Ishikawa (cell line): ENCODE measurements around the gene ATG7.

ENCODE experiments used
- CEBPB ChIP-seq: IDR thresholded peaks from 2 replicates; pipeline ENCODE4 v1.6.1; 2012
- CREB1 ChIP-seq: IDR thresholded peaks from 2 replicates; pipeline ENCODE4 v1.6.1; 2012; ENCODE audit warnings: low read depth
- EGR1 ChIP-seq: IDR thresholded peaks from 2 replicates; pipeline ENCODE4 v1.6.1; 2012
- EP300 ChIP-seq: IDR thresholded peaks from 2 replicates; pipeline ENCODE4 v1.6.1; 2012; ENCODE audit warnings: borderline replicate concordance
- FOXM1 ChIP-seq: IDR thresholded peaks from 2 replicates; pipeline ENCODE4 v1.6.1; 2012; ENCODE audit warnings: low read depth, borderline replicate concordance
- MAX ChIP-seq: IDR thresholded peaks from 2 replicates; pipeline ENCODE4 v1.6.1; 2012
- NFIC ChIP-seq: IDR thresholded peaks from 2 replicates; pipeline ENCODE4 v1.6.1; 2012
- RAD21 ChIP-seq: IDR thresholded peaks from 2 replicates; pipeline ENCODE4 v1.6.1; 2012; ENCODE audit warnings: low read depth
- REST ChIP-seq: IDR thresholded peaks from 2 replicates; pipeline ENCODE4 v1.6.1; 2012; ENCODE audit warnings: low read depth, mild to moderate bottlenecking
- TAF1 ChIP-seq: IDR thresholded peaks from 2 replicates; pipeline ENCODE4 v1.6.1; 2012; ENCODE audit warnings: low read depth, mild to moderate bottlenecking
- TCF12 ChIP-seq: IDR thresholded peaks from 2 replicates; pipeline ENCODE4 v1.6.1; 2012; ENCODE audit warnings: low read depth
- TEAD4 ChIP-seq: IDR thresholded peaks from 2 replicates; pipeline ENCODE4 v1.6.1; 2012
- USF1 ChIP-seq: IDR thresholded peaks from 2 replicates; pipeline ENCODE4 v1.6.1; 2012
- YY1 ChIP-seq: IDR thresholded peaks from 2 replicates; pipeline ENCODE4 v1.6.1; 2012; ENCODE audit warnings: low read depth
- ZBTB7A ChIP-seq: IDR thresholded peaks from 2 replicates; pipeline ENCODE4 v1.6.1; 2012; ENCODE audit warnings: low read depth

Gene ATG7

GRCh38 chr3:11548721-11549131 lies 276.5 kb downstream of the ATG7 start:
- TF ChIP-seq CEBPB: no peak
- TF ChIP-seq EP300: peak; percentile 54; the same call in 1 of the 2 replicates
- TF ChIP-seq TAF1: no peak
- peak; percentile 68; the same call in 1 of the 2 replicates for TF ChIP-seq TCF12
- TF ChIP-seq NFIC: peak; percentile 76
- no peak for TF ChIP-seq ZBTB7A
- TF ChIP-seq RAD21: no peak
- TF ChIP-seq CREB1: no peak

- TF ChIP-seq USF1 (no peak), MAX (0 out of 2 replicates have a peak, but pooled peaks have one; percentile 19)
Measured at GRCh38 chr3:11549580-11550140, 277.5 kb downstream of the ATG7 start.

GRCh38 chr3:11551036-11551435 lies 278.8 kb downstream of the ATG7 start:
- TF ChIP-seq CREB1 (no peak), RAD21 (no peak), TAF1 (no peak), TCF12 (no peak), TEAD4 (no peak), REST (no peak), USF1 (no peak), NFIC (no peak), FOXM1 (no peak), CEBPB (no peak), EP300 (no peak), EGR1 (no peak), YY1 (no peak), ZBTB7A (no peak), MAX (no peak)

GRCh38 chr3:11552289-11553264 lies 280.4 kb downstream of the ATG7 start:
- TF ChIP-seq NFIC (no peak), ZBTB7A (no peak), TAF1 (no peak), CEBPB (no peak), EP300 (no peak), MAX (no peak), USF1 (no peak), TCF12 (no peak), FOXM1 (no peak), CREB1 (no peak), RAD21 (no peak)

- TF ChIP-seq ZBTB7A: no peak
- no peak for TF ChIP-seq EP300
- TF ChIP-seq YY1: no peak
- TF ChIP-seq CEBPB: no peak
- TF ChIP-seq CREB1: no peak
- TF ChIP-seq MAX: no peak
- TF ChIP-seq EGR1: no peak
- TF ChIP-seq TCF12: no peak
- no peak for TF ChIP-seq USF1
- TF ChIP-seq FOXM1: no peak
- no peak for TF ChIP-seq NFIC
- no peak for TF ChIP-seq TAF1
- no peak for TF ChIP-seq REST
- no peak for TF ChIP-seq RAD21
Measured at GRCh38 chr3:11553436-11554235, 281.4 kb downstream of the ATG7 start.
